Lower lobe of right lung (tissue), 2 donors: Measurements from ENCODE around the gene MYL12B. TPM values are rescaled to one million over a fixed set of nuclear protein-coding genes. Genes with fewer than 3 reads are reported as not detected.

Experiments used
- ATAC-seq, 2 donors: fragments of 200-7000 bp; cut with Tn5 transposase; one replicate each; pipeline ENCODE4 v1.9.1; 2020 to 2022; ENCODE audit warnings: mild to moderate bottlenecking in 2 of 2, moderate library complexity in 2 of 2
- DNase-seq: peaks from one replicate; pipeline ENCODE4 v3.0.0-alpha.2; 2020
- H3K27ac ChIP-seq: fragments of 200-600 bp; one replicate; pipeline ENCODE4 v1.8.0; 2022
- H3K27me3 ChIP-seq: fragments of 200-600 bp; one replicate; pipeline ENCODE4 v1.8.0; 2022; ENCODE audit warnings: low read depth
- H3K36me3 ChIP-seq: fragments of 200-600 bp; one replicate; pipeline ENCODE4 v1.8.0; 2022; ENCODE audit warnings: mild to moderate bottlenecking
- H3K4me1 ChIP-seq: fragments of 200-600 bp; one replicate; pipeline ENCODE4 v1.8.0; 2022
- H3K4me3 ChIP-seq: fragments of 200-600 bp; one replicate; pipeline ENCODE4 v1.8.0; 2022; ENCODE audit warnings: mild to moderate bottlenecking
- H3K9me3 ChIP-seq: fragments of 200-600 bp; one replicate; pipeline ENCODE4 v1.8.0; 2022
- CTCF ChIP-seq: fragments of 200-600 bp; IDR thresholded peaks from one replicate; pipeline ENCODE4 v1.8.0; 2022; ENCODE audit warnings: antibody characterized with exemption, mild to moderate bottlenecking
- intact Hi-C: fragments of 100-400 bp; cut with DNase I; formaldehyde crosslinking; loops from one replicate; pipeline ENCODE4 v1.11.0; 2022
- total RNA-seq: library from RNA; stranded (reverse); fragmentation: NEBNext Ultra II Directional; extraction: Animal tissue kit (Norgen Biotek cat#: 25700); gene quantifications from one replicate; pipeline ENCODE4 v1.2.1, GENCODE V29; 2021
- donor health status: DM: no; HTN: yes; CAD: no; lungs with severe emphysema.

The MYL12B gene
- total RNA-seq, 1 donor from 2014 or later = 318 TPM

GRCh38 chr18:3260995-3261372 is 949 bp upstream of the MYL12B start:
- DNase-seq = no peak
- peak overlapping the region; percentile 81 for H3K4me3 ChIP-seq
- no peaks in the 10 kb centered on the region for H3K27me3 ChIP-seq
- TF ChIP-seq CTCF = no peak
- H3K36me3 ChIP-seq = peaks cover 35% of the 10 kb centered on the region
- H3K9me3 ChIP-seq = no peaks in the 10 kb centered on the region
- H3K27ac ChIP-seq = peak overlapping the region; percentile 95
- ATAC-seq = no peak
- peaks cover 64% of the 10 kb centered on the region for H3K4me1 ChIP-seq
- intact Hi-C loops = no loop called here

- peak; percentile 71 to 74 for ATAC-seq
- peak overlapping the region; percentile 81 for H3K4me3 ChIP-seq
- peaks cover 64% of the 10 kb centered on the region for H3K4me1 ChIP-seq
- H3K27ac ChIP-seq = peak overlapping the region; percentile 95
- TF ChIP-seq CTCF = no peak
- DNase-seq = no peak
- intact Hi-C loops = no loop called here
- H3K9me3 ChIP-seq = no peaks in the 10 kb centered on the region
- no peaks in the 10 kb centered on the region for H3K27me3 ChIP-seq
- peaks cover 20% of the 10 kb centered on the region for H3K36me3 ChIP-seq
These were observed 550 bp downstream of the MYL12B start for GRCh38 chr18:3262234-3263131.

- intact Hi-C loops = no loop called here
- no peak for DNase-seq
- Histone ChIP-seq H3K36me3 (peaks cover 12% of the 10 kb centered on the region), H3K27me3 (no peaks in the 10 kb centered on the region), H3K4me1 (peaks cover 67% of the 10 kb centered on the region), H3K4me3 (peak overlapping the region; percentile 81), H3K27ac (peak overlapping the region; percentile 95), H3K9me3 (no peaks in the 10 kb centered on the region)
- no peak for TF ChIP-seq CTCF
- no peak for ATAC-seq
These were observed 1.3 kb downstream of the MYL12B start for GRCh38 chr18:3263132-3263700.

- Histone ChIP-seq H3K27ac (no peak overlapping the region), H3K9me3 (no peaks in the 10 kb centered on the region), H3K4me3 (peak overlapping the region; percentile 81), H3K36me3 (peaks cover under 1% of the 10 kb centered on the region), H3K27me3 (no peaks in the 10 kb centered on the region), H3K4me1 (peaks cover 79% of the 10 kb centered on the region)
- intact Hi-C loops = no loop called here
- ATAC-seq (no peak), DNase-seq (no peak)
- no peak for TF ChIP-seq CTCF
These were observed 2.4 kb downstream of the MYL12B start for GRCh38 chr18:3264362-3264761.

GRCh38 chr18:3265564-3266033 is 3.7 kb downstream of the MYL12B start:
- Histone ChIP-seq H3K36me3 (no peaks in the 10 kb centered on the region), H3K4me1 (peaks cover 80% of the 10 kb centered on the region), H3K27ac (no peak overlapping the region), H3K9me3 (no peaks in the 10 kb centered on the region), H3K27me3 (no peaks in the 10 kb centered on the region), H3K4me3 (no peak overlapping the region)
- TF ChIP-seq CTCF = no peak
- intact Hi-C loops = no loop called here
- no peak for DNase-seq
- no peak for ATAC-seq
